Measurements from ENCODE around the gene DSCAML1.

The DSCAML1 gene

GRCh38 chr11:117652521-117652920 is 144.5 kb downstream of the DSCAML1 start:
- no peak for DNase-seq

GRCh38 chr11:117649296-117650055 is 147.5 kb downstream of the DSCAML1 start:
- DNase-seq = no peak

- no peak for DNase-seq
Measured at GRCh38 chr11:117647872-117648271, 149.1 kb downstream of the DSCAML1 start.

- no peak for DNase-seq
Measured at GRCh38 chr11:117647207-117647606, 149.8 kb downstream of the DSCAML1 start.

GRCh38 chr11:117646411-117646810 is 150.6 kb downstream of the DSCAML1 start:
- DNase-seq = no peak

GRCh38 chr11:117644403-117645155 is 152.4 kb downstream of the DSCAML1 start:
- DNase-seq = no peak

- no peak for DNase-seq
Measured at GRCh38 chr11:117643606-117644300, 153.3 kb downstream of the DSCAML1 start.

- DNase-seq = no peak
Measured at GRCh38 chr11:117642835-117643234, 154.2 kb downstream of the DSCAML1 start.

GRCh38 chr11:117642396-117642795 is 154.6 kb downstream of the DSCAML1 start:
- DNase-seq = no peak

GRCh38 chr11:117641008-117641915 is 155.8 kb downstream of the DSCAML1 start:
- DNase-seq = no peak

GRCh38 chr11:117640041-117640440 is 157.0 kb downstream of the DSCAML1 start:
- DNase-seq = no peak

- DNase-seq = no peak
Measured at GRCh38 chr11:117639601-117640000, 157.4 kb downstream of the DSCAML1 start.

GRCh38 chr11:117638911-117639543 is 158.0 kb downstream of the DSCAML1 start:
- DNase-seq = no peak

GRCh38 chr11:117634756-117635603 is 162.0 kb downstream of the DSCAML1 start:
- DNase-seq = no peak

- no peak for DNase-seq
Measured at GRCh38 chr11:117633976-117634755, 162.8 kb downstream of the DSCAML1 start.

- DNase-seq = no peak
Measured at GRCh38 chr11:117633186-117633754, 163.7 kb downstream of the DSCAML1 start.

- DNase-seq = no peak
Measured at GRCh38 chr11:117632306-117632705, 164.7 kb downstream of the DSCAML1 start.

GRCh38 chr11:117631336-117632140 is 165.5 kb downstream of the DSCAML1 start:
- DNase-seq = no peak

All from effector CD8-positive, alpha-beta T cell (primary cell).